Cerebellar cortex (tissue), 1 donor: Measurements from ENCODE around the gene SH3TC1.

Experiments
- DNase-seq: peaks from one replicate; pipeline ENCODE4 v3.0.0-alpha.2; 2015; ENCODE audit warnings: low spot score

Gene SH3TC1

GRCh38 chr4:8199594-8200301 is 658 bp downstream of the SH3TC1 start:
- no peak for DNase-seq

- DNase-seq = no peak
Measured at GRCh38 chr4:8200302-8200975, 1.3 kb downstream of the SH3TC1 start.

- no peak for DNase-seq
Measured at GRCh38 chr4:8201321-8201781, 2.3 kb downstream of the SH3TC1 start.

- DNase-seq = no peak
Measured at GRCh38 chr4:8202108-8203051, 3.3 kb downstream of the SH3TC1 start.

GRCh38 chr4:8203052-8203401 is 3.9 kb downstream of the SH3TC1 start:
- DNase-seq = no peak

- no peak for DNase-seq
Measured at GRCh38 chr4:8203817-8204216, 4.7 kb downstream of the SH3TC1 start.

GRCh38 chr4:8204576-8205227 is 5.6 kb downstream of the SH3TC1 start:
- no peak for DNase-seq

GRCh38 chr4:8205241-8205707 is 6.2 kb downstream of the SH3TC1 start:
- DNase-seq = no peak

GRCh38 chr4:8205749-8206611 is 6.9 kb downstream of the SH3TC1 start:
- no peak for DNase-seq

- no peak for DNase-seq
Measured at GRCh38 chr4:8207314-8207713, 8.2 kb downstream of the SH3TC1 start.

- no peak for DNase-seq
Measured at GRCh38 chr4:8208565-8208964, 9.5 kb downstream of the SH3TC1 start.

GRCh38 chr4:8209181-8209874 is 10.2 kb downstream of the SH3TC1 start:
- no peak for DNase-seq

- no peak for DNase-seq
Measured at GRCh38 chr4:8210010-8210409, 10.9 kb downstream of the SH3TC1 start.

- DNase-seq = no peak
Measured at GRCh38 chr4:8210616-8211015, 11.5 kb downstream of the SH3TC1 start.

GRCh38 chr4:8211251-8211650 is 12.2 kb downstream of the SH3TC1 start:
- no peak for DNase-seq

GRCh38 chr4:8211737-8212581 is 12.9 kb downstream of the SH3TC1 start:
- DNase-seq = no peak

- DNase-seq = no peak
Measured at GRCh38 chr4:8212622-8213021, 13.5 kb downstream of the SH3TC1 start.

GRCh38 chr4:8213121-8213520 is 14.0 kb downstream of the SH3TC1 start:
- DNase-seq = no peak

GRCh38 chr4:8214136-8214535 is 15.0 kb downstream of the SH3TC1 start:
- no peak for DNase-seq
